ENCODE data around the gene DISP2. TPM values are rescaled to one million over a fixed set of nuclear protein-coding genes. Genes with fewer than 3 reads are reported as not detected.

DISP2 gene
- total RNA-seq, 2 donors from 2014 or later = 0.04 to 0.40 TPM

- Histone ChIP-seq H3K27ac (ENCODE audit: low read depth, low read length) (no peak overlapping the region), H3K4me3 (ENCODE audit: low read length) (no peak overlapping the region), H3K36me3 (ENCODE audit: control insufficient read depth, insufficient read depth, low read length) (no peaks in the 10 kb centered on the region), H3K4me1 (ENCODE audit: control insufficient read depth, insufficient read depth, low read length) (no peaks in the 10 kb centered on the region), H3K9me3 (ENCODE audit: control insufficient read depth, low read length) (no peaks in the 10 kb centered on the region), H3K9ac (ENCODE audit: extremely low read depth, low read length, poor library complexity, severe bottlenecking) (no peak overlapping the region), H3K27me3 (ENCODE audit: control insufficient read depth, insufficient read depth, low read length, poor library complexity, severe bottlenecking) (no peaks in the 10 kb centered on the region)
- Mint-ChIP-seq H3K36me3 (ENCODE audit: low read depth) (peaks cover 5% of the 10 kb centered on the region), H3K27ac (no peak overlapping the region), H3K4me3 (no peak overlapping the region), H3K4me1 (peaks cover 12% of the 10 kb centered on the region), H3K27me3 (ENCODE audit: insufficient read depth) (no peaks in the 10 kb centered on the region), H3K9me3 (no peaks in the 10 kb centered on the region)
- DNase-seq = no peak
- 70 to 73% methylated on average over 4 of the region's 4 CpGs for WGBS, 2 experiments (ENCODE audit: insufficient coverage in 1 of 2, insufficient read length in 1 of 2)
- TF ChIP-seq, protein P1, sequence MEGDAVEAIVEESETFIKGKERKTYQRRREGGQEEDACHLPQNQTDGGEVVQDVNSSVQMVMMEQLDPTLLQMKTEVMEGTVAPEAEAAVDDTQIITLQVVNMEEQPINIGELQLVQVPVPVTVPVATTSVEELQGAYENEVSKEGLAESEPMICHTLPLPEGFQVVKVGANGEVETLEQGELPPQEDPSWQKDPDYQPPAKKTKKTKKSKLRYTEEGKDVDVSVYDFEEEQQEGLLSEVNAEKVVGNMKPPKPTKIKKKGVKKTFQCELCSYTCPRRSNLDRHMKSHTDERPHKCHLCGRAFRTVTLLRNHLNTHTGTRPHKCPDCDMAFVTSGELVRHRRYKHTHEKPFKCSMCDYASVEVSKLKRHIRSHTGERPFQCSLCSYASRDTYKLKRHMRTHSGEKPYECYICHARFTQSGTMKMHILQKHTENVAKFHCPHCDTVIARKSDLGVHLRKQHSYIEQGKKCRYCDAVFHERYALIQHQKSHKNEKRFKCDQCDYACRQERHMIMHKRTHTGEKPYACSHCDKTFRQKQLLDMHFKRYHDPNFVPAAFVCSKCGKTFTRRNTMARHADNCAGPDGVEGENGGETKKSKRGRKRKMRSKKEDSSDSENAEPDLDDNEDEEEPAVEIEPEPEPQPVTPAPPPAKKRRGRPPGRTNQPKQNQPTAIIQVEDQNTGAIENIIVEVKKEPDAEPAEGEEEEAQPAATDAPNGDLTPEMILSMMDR (conservative IDR thresholded peaks at IDR 0.05) = no peak
These were observed 21.8 kb downstream of the DISP2 start for GRCh38 chr15:40379853-40380252.

DNA sequence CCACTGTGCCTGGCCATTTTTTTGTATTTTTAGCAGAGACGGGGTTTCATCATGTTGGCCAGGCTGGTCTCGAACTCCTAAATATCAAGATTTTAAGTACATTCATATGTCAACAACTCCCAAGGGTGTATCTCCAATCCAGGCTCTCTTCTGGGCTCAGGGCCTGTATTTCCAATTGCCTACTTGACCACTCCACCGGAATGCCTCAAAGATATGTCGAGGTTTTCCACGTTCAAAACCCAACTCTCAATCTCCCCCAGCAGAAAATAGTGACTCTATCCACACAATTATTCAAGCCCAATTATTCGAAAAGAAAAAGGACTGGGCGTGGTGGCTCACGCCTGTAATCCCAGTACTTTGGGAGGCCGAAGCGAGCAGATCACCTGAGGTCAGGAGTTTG, 22.6 kb downstream of the DISP2 start:
- H3K9me3 Mint-ChIP-seq = no peaks in the 10 kb centered on the region
- no peaks in the 10 kb centered on the region for H3K27me3 ChIP-seq (ENCODE audit: control insufficient read depth, insufficient read depth, low read length, poor library complexity, severe bottlenecking)
- H3K36me3 Mint-ChIP-seq (ENCODE audit: low read depth) = peaks cover 12% of the 10 kb centered on the region
- no peak overlapping the region for H3K27ac ChIP-seq (ENCODE audit: low read depth, low read length)
- no peaks in the 10 kb centered on the region for H3K4me1 ChIP-seq (ENCODE audit: control insufficient read depth, insufficient read depth, low read length)
- H3K4me3 Mint-ChIP-seq = no peak overlapping the region
- no peaks in the 10 kb centered on the region for H3K27me3 Mint-ChIP-seq (ENCODE audit: insufficient read depth)
- H3K36me3 ChIP-seq (ENCODE audit: control insufficient read depth, insufficient read depth, low read length) = peaks cover 4% of the 10 kb centered on the region
- H3K9ac ChIP-seq (ENCODE audit: extremely low read depth, low read length, poor library complexity, severe bottlenecking) = no peak overlapping the region
- H3K27ac Mint-ChIP-seq = no peak overlapping the region
- no peak for DNase-seq
- H3K9me3 ChIP-seq (ENCODE audit: control insufficient read depth, low read length) = no peaks in the 10 kb centered on the region
- 91 to 92% methylated on average over 8 to 10 of the region's 10 CpGs for whole genome bisulfite sequencing, 2 experiments (ENCODE audit: insufficient coverage in 1 of 2, insufficient read length in 1 of 2)
- TF ChIP-seq, protein P1 (conservative IDR thresholded peaks at IDR 0.05) = no peak
- no peak overlapping the region for H3K4me3 ChIP-seq (ENCODE audit: low read length)
- H3K4me1 Mint-ChIP-seq = peaks cover 16% of the 10 kb centered on the region

- H3K27me3 Mint-ChIP-seq (ENCODE audit: insufficient read depth) = no peaks in the 10 kb centered on the region
- Histone ChIP-seq H3K27me3 (ENCODE audit: control insufficient read depth, insufficient read depth, low read length, poor library complexity, severe bottlenecking) (no peaks in the 10 kb centered on the region), H3K9me3 (ENCODE audit: control insufficient read depth, low read length) (peaks cover 8% of the 10 kb centered on the region), H3K4me3 (ENCODE audit: low read length) (no peak overlapping the region), H3K27ac (ENCODE audit: low read depth, low read length) (no peak overlapping the region), H3K9ac (ENCODE audit: extremely low read depth, low read length, poor library complexity, severe bottlenecking) (no peak overlapping the region), H3K4me1 (ENCODE audit: control insufficient read depth, insufficient read depth, low read length) (no peaks in the 10 kb centered on the region), H3K36me3 (ENCODE audit: control insufficient read depth, insufficient read depth, low read length) (peaks cover 18% of the 10 kb centered on the region)
- H3K36me3 Mint-ChIP-seq (ENCODE audit: low read depth) = peaks cover 23% of the 10 kb centered on the region
- peaks cover 16% of the 10 kb centered on the region for H3K4me1 Mint-ChIP-seq
- peaks cover 2% of the 10 kb centered on the region for H3K9me3 Mint-ChIP-seq
- 96 to 100% methylated on average over 4 to 10 of the region's 11 CpGs for WGBS, 2 experiments (ENCODE audit: insufficient coverage in 1 of 2, insufficient read length in 1 of 2)
- DNase-seq = no peak
- H3K27ac Mint-ChIP-seq = peak overlapping the region; percentile 93
- peak overlapping the region; percentile 93 for H3K4me3 Mint-ChIP-seq
- TF ChIP-seq, protein P1 (conservative IDR thresholded peaks at IDR 0.05) = no peak
These were observed 24.0 kb downstream of the DISP2 start for GRCh38 chr15:40381818-40382529.

All from endodermal cell (in vitro differentiated cells).